Stimulated activated CD8-positive, alpha-beta memory T cell treated with anti-CD3 and anti-CD28 coated beads, Interleukin-2, amount 100 ng/mL, for 1 hour (primary cell): ENCODE measurements around the gene ACE2.

Source experiments
- DNase-seq, 2 donors: peaks; one replicate each; pipeline ENCODE4 v3.0.0-alpha.2; 2020; ENCODE audit warnings: low read depth in 2 of 2

ACE2 gene

DNA sequence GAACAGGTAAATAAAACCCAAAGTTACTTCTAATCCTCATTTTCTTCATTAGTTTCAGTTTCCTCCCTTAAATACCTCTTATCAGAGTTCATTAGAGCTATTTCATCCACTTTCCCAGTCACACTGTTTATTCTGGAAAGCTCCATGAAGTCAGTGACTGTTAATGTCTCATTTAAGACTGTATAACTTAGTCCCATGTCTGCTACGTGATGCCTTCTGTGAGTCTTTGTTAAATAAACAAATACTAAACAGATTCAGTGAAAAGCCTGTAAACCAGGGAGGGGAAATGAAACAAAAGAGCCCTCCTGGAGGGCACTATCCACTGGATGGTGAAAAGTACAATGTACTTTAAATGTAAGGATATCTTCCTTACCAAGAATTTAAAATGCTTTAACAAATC lies 24.7 kb downstream of the ACE2 start:
- DNase-seq = no peak

DNA sequence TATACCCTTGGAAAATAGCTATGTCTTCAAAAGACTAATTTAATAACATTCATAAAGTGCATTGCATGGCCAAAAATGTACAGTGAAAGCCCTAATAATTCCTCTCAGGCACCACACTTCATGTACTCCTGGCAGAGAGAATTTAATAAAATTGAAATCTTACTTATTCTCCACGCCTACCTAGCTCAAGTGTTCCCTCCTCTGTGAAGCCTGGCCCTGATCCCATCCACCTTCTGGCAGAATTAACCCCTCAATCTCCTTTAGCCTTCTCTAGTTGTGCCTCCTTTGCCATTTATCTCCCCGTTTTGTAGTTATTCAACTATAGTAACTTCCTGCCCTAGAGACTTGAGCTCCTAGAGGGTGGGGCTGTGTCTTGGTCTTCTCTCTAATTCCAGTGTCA lies 26.7 kb downstream of the ACE2 start:
- DNase-seq = no peak

- no peak for DNase-seq
Observed at GRCh38 chrX:15570145-15570544, 30.6 kb downstream of the ACE2 start.

DNA sequence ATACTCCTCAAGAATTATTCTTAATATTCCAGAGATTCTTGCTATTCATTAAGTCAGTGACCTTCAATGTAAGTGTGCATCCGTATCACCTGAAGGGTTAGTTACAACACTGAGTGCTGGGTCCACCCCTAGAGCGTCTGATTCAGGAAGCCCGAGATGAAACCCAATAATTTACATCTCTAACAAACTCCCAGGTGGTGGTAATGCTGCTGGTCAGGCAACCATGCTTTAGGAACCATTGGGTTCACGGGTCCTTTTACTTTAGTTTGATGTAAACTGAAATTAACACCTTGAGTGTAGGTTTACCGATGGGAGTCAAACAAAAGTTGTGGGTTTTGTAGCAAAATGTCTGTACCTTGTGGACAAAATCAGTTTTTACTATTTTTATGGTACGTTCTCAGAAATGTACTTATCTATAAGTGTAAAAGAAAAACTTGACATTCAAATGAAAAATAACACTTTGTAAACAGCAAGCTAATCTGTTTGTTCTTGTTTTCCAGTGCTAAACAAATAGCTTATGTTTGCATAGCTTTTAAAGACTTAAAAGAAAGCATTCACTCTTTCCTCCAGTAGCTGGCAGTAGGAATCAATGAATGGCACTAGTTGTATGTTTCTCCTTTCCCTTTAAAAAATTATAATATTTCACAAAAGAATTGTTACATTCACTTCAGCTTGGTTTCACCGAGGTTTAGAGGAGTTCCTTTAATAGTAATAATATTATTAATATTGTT lies 32.7 kb downstream of the ACE2 start:
- no peak for DNase-seq

- DNase-seq = no peak
Observed at GRCh38 chrX:15567267-15567666, 33.5 kb downstream of the ACE2 start.

DNA sequence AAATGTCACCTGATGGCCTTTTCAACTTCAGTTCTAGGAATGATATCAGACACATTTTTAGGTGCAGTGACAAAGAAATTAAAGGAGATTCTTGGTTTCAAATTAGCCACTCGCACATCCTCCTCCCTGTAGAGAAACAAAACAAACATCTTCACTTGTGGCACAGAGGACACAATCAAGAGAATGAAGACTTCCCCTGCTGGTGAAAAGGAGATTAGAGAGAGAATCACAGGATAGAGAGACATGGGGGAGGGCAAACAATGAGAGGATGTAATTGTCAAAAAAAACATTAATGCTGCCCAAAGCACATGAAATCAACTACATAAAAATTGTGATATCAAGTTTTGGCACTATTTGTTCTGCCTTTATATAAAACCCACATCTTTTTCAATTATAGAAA lies 34.5 kb downstream of the ACE2 start:
- DNase-seq = no peak

- DNase-seq = no peak
Observed at GRCh38 chrX:15564981-15565579, 35.7 kb downstream of the ACE2 start.

- no peak for DNase-seq
Observed at GRCh38 chrX:15563056-15563455, 37.7 kb downstream of the ACE2 start.

DNA sequence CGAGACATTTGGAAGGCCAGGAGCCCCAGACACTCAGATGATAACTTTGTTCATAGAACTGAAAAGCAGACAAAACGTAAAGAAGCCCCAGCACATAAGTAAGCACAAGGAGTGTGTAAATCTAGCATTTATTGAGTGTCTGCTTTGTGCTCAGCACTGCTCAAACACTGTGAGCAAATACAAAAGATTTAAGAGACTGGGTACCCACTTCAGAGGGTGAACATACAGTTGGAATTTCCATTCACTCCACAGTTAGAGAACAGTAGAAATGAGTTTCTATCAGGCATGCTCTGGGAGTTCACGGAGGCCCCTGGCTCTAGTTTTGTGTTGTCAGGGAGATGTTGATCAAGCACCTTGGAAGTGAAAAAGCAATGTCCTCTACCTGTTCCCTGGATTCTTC lies 39.8 kb downstream of the ACE2 start:
- DNase-seq = no peak

DNA sequence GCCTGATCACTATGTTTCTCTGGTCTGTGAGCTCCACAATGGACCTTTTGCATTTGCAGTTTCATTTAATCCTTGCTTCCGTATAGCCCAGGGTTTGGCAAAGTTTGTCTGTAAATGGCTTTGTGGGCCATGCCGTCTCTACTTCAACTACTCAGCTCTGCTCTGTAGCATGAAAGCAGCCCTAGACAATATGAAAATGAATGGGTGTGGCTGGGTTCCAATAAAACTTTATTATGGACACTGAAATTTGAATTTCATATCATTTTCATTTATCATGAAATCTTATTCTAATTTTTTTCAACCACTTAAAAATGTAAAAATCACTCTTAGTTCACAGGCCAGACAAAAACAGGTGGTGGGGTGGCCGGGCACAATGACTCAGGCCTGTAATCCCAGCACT lies 41.5 kb downstream of the ACE2 start:
- DNase-seq = no peak

GRCh38 chrX:15549189-15550012 lies 51.4 kb downstream of the ACE2 start:
- DNase-seq = no peak

- no peak for DNase-seq
Observed at GRCh38 chrX:15547356-15547755, 53.4 kb downstream of the ACE2 start.

DNA sequence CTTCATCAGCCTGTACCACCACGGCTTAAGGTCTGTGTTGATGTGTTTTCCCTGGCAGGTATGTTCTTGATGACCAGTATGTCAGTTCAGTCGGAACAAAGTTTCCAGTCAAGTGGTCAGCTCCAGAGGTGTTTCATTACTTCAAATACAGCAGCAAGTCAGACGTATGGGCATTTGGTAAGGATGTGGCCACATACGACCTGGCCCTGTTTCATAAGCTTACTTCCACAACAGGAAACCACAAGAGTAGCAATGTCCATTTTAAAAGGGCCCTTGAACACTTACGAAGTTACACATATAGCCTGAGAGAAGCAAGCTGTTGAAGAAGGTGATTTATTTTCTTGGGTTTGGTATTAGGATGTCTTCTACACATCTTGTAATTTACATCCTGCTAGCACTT lies 54.0 kb downstream of the ACE2 start:
- DNase-seq = no peak

- no peak for DNase-seq
Observed at GRCh38 chrX:15530318-15530717, 70.4 kb downstream of the ACE2 start.

DNA sequence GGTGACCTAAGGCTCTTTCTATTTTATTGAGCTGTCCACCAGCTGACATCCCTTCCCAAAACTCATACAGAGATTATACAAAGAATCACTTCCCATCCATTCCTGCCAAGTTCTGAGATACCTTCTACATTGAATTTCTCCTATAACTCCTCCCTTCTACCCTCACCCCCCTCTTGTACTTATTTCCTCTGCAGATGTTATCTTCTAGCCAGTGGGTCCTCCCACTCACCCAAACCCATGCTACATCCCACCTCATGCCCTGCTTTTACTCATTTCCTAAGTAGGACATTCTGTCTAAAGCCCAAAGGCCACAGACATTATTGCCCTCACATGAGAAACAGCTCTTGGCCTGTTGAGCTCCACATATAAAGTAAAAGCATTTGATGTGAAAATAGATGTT lies 71.6 kb downstream of the ACE2 start:
- no peak for DNase-seq

GRCh38 chrX:15525664-15526416 lies 74.9 kb downstream of the ACE2 start:
- no peak for DNase-seq

DNA sequence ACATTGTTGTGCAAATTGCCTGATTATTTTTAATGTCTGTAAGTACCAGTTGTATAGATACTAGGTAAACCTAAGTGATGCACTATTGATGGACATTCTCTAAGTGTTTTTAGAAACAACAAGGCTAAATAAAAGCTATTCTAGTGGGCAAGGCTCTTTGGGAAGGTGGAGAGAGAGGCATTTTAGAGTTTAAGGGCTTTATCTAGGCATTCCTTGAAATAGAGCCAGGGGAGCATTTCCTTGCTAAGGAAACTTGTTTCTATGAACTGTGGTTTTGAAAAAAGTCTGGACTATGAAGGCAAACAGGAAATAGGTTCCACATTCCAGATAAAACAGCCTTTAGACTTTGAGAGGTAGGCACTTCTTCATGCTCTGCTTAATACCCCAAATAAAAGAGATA lies 76.3 kb downstream of the ACE2 start:
- DNase-seq = no peak

- no peak for DNase-seq
Observed at GRCh38 chrX:15523088-15523487, 77.7 kb downstream of the ACE2 start.

GRCh38 chrX:15522464-15522863 lies 78.3 kb downstream of the ACE2 start:
- no peak for DNase-seq

- DNase-seq = no peak
Observed at GRCh38 chrX:15515931-15516330, 84.8 kb downstream of the ACE2 start.

DNA sequence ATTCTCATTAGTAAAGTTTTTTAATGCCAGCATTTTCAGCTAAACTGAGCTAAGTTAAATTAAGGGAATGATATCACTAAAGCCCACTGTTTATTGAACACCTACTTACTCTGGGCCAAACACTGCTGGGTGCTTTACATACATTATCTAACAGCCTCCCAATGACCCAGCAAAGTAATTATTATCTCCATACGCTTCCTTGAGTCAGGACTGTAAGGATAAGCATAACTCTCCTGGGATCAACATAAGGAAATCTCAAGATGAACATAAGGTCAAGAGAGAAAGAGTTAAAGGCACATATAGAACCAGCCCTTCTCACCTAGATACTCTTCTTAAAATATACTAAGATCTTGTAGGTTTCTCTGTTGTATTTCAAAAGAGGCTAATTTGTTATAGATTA lies 86.5 kb downstream of the ACE2 start:
- no peak for DNase-seq

DNA sequence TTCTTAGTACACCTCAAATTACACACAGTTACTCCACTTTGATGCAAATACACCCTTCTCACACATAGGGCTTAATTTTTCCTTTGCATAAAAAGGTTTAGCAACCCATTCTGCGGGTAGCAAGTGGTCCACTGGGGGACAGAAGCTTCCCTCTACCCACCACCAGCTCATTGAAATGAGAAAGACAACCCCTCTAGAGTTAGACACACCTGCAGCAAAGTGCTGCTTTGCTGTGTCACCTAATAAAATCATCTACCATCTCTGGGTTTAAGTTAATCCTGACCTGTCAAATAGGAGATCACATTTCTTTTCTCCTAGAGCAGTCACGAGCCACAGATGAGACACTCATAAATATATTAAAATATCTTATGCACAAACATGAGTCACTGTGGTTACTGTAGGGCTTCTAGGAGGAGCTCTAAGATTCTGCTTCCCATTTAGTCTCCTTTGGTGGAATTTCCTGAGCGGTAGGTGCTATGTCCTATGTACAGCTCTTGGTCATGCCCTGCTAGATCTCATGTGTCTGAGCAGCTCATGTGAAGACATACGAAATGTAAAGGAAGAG lies 88.3 kb downstream of the ACE2 start:
- DNase-seq = no peak
